ENCODE measurements around the gene SYNGAP1. TPM values are rescaled to one million over a fixed set of nuclear protein-coding genes. Genes with fewer than 3 reads are reported as not detected.

Gene SYNGAP1
- total RNA-seq, 2 donors from 2014 or later: 5.4 to 5.6 TPM

DNA sequence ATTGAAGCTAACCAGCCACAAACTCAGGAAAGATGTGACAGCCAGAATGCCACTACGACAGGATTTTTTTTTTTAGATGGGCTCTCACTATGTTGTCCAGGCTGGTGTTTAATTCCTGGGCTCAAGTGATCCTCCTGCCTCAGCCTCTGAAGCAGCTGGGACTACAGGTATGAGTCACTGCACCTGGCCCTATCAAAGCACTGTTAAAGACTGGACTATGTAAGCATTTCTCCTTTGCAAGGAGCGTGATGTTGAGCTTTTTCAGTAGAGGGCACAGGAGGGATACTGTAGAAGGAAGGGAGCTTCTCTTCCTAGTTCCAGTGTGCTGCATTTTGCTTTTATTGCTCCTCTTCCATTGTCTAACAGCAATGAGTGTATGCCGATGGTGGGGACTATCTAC, 70.3 kb downstream of the SYNGAP1 start:
- intact Hi-C loops (cut with DNase I): no loop called here
- DNase-seq: no peak
- WGBS, 2 donors: 59 to 66% methylated on average over 3 of the region's 3 CpGs

DNA sequence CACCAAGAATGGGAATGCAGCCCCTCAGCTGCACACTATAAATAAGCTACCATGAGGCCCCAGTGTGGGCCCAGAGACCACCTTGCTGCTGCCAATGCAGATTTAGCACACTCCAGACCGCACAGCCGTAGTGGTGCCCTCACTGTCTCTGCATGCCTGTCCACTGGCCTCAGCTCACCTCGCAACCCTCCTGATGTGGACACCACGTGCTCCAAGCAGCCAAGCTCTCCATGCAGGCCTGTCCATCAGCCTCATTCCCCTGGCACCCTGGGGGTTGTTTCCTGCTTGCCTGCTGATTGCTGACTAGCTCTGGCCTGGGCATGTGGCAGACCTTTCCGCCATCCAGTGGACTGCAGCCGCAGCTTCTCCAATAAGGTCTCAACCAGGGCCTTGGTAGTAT, 70.8 kb downstream of the SYNGAP1 start:
- DNase-seq: no peak
- 75 to 92% methylated on average over 6 of the region's 6 CpGs for WGBS, 2 donors
- TF ChIP-seq POLR2A (IDR thresholded peaks at IDR 0.05): no peak
- TF ChIP-seq, protein P1, sequence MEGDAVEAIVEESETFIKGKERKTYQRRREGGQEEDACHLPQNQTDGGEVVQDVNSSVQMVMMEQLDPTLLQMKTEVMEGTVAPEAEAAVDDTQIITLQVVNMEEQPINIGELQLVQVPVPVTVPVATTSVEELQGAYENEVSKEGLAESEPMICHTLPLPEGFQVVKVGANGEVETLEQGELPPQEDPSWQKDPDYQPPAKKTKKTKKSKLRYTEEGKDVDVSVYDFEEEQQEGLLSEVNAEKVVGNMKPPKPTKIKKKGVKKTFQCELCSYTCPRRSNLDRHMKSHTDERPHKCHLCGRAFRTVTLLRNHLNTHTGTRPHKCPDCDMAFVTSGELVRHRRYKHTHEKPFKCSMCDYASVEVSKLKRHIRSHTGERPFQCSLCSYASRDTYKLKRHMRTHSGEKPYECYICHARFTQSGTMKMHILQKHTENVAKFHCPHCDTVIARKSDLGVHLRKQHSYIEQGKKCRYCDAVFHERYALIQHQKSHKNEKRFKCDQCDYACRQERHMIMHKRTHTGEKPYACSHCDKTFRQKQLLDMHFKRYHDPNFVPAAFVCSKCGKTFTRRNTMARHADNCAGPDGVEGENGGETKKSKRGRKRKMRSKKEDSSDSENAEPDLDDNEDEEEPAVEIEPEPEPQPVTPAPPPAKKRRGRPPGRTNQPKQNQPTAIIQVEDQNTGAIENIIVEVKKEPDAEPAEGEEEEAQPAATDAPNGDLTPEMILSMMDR (IDR thresholded peaks at IDR 0.05): no peak
- Histone ChIP-seq H3K4me1 (no peaks in the 10 kb centered on the region), H3K27me3 (no peaks in the 10 kb centered on the region), H3K9me3 (no peaks in the 10 kb centered on the region), H3K27ac (no peak overlapping the region), H3K36me3 (replicated peaks in 1 of 2; ENCODE audit: insufficient read depth in 1 of 2, low read depth in 2 of 2) (no peaks in the 10 kb centered on the region), H3K4me3 (no peak overlapping the region)
- intact Hi-C loops (cut with DNase I): no loop called here
- no peak for ATAC-seq

More for the DNA sequence above, 70.3 kb downstream of the SYNGAP1 start:
- H3K27me3 ChIP-seq: no peaks in the 10 kb centered on the region
- ATAC-seq: no peak
- no peak for TF ChIP-seq POLR2A (IDR thresholded peaks at IDR 0.05)
- TF ChIP-seq, protein P1 (IDR thresholded peaks at IDR 0.05): no peak
- H3K36me3 ChIP-seq (replicated peaks in 1 of 2; ENCODE audit: insufficient read depth in 1 of 2, low read depth in 2 of 2): no peaks in the 10 kb centered on the region
- no peak overlapping the region for H3K27ac ChIP-seq
- no peaks in the 10 kb centered on the region for H3K9me3 ChIP-seq
- no peak overlapping the region for H3K4me3 ChIP-seq
- no peaks in the 10 kb centered on the region for H3K4me1 ChIP-seq

DNA sequence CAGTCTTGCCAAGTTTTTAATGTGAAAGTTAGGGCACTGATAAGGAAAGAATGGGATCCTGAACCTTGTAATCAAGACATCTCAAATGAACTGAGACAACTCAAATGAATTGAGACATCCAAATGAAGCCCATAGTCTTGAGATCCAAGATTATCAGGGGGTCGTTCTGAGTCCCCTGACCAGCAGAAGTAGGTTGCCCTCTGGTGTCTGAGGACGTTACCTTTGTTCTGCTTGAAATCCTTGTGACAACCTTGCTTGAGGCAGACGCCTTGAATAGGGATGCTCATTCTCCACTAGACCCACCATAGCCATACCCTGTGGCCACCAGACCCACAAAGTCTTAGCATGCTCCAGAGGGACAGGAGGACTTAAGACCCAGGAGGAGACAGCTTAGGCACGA, 72.2 kb downstream of the SYNGAP1 start:
- TF ChIP-seq, protein P1 (IDR thresholded peaks at IDR 0.05): no peak
- no peak for TF ChIP-seq POLR2A (IDR thresholded peaks at IDR 0.05)
- 34 to 45% methylated on average over 4 of the region's 4 CpGs for WGBS, 2 donors
- Histone ChIP-seq H3K4me1 (no peaks in the 10 kb centered on the region), H3K4me3 (no peak overlapping the region), H3K9me3 (no peaks in the 10 kb centered on the region), H3K27me3 (no peaks in the 10 kb centered on the region), H3K27ac (no peak overlapping the region), H3K36me3 (replicated peaks in 1 of 2; ENCODE audit: insufficient read depth in 1 of 2, low read depth in 2 of 2) (no peaks in the 10 kb centered on the region)
- ATAC-seq (no peak), DNase-seq (no peak)
- intact Hi-C loops (cut with DNase I): no loop called here

DNA sequence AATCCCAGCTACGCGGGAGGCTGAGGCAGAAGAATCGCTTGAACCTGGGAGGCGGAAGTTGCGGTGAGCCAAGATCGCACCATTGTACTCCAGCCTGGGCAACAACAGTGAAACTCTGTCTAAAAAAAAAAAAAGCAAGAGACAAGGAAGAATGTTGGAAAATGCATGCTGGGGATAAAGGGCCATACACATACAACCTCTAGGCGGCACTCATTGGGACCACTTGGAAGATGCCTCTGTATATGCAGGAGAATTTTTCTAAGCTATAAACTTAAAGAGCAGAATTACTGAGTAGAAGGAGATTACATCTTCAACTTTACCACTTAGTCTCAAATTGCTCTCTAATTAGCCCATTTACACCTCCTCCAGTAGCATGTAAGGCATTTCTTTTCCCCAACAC, 77.3 kb downstream of the SYNGAP1 start:
- intact Hi-C loops (cut with DNase I): no loop called here
- Histone ChIP-seq H3K4me1 (no peaks in the 10 kb centered on the region), H3K36me3 (replicated peaks in 1 of 2; ENCODE audit: insufficient read depth in 1 of 2, low read depth in 2 of 2) (no peaks in the 10 kb centered on the region), H3K27ac (no peak overlapping the region), H3K9me3 (no peaks in the 10 kb centered on the region), H3K4me3 (no peak overlapping the region), H3K27me3 (no peaks in the 10 kb centered on the region)
- no peak for ATAC-seq
- 90 to 98% methylated on average over 7 of the region's 7 CpGs for WGBS, 2 donors
- no peak for DNase-seq
- TF ChIP-seq, protein P1 (IDR thresholded peaks at IDR 0.05): no peak
- no peak for TF ChIP-seq POLR2A (IDR thresholded peaks at IDR 0.05)

DNA sequence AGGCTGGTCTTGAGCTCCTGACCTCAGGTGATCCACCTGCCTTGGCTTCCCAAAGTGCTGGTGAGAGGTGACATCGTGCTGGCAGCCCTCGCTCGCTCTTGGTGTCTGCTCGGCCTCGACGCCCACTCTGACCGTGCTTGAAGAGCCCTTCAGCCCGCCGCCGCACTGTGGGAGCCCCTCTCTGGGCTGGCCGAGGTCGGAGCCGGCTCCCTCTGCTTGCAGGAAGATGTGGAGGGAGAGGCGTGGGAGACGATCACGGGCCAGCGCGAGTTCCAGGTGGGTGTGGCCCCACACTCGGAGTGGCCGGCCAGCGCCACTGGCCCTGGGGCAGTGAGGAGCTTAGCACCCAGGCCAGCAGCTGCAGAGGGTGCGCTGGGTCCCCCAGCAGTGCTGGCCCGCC, 82.6 kb downstream of the SYNGAP1 start:
- H3K27ac ChIP-seq: no peak overlapping the region
- DNase-seq (no peak), ATAC-seq (no peak)
- WGBS, 2 donors: 77 to 82% methylated on average over 6 to 21 of the region's 23 CpGs
- H3K9me3 ChIP-seq: no peaks in the 10 kb centered on the region
- H3K4me3 ChIP-seq: no peak overlapping the region
- no peaks in the 10 kb centered on the region for H3K4me1 ChIP-seq
- no peaks in the 10 kb centered on the region for H3K36me3 ChIP-seq (replicated peaks in 1 of 2; ENCODE audit: insufficient read depth in 1 of 2, low read depth in 2 of 2)
- intact Hi-C loops (cut with DNase I): no loop called here
- no peaks in the 10 kb centered on the region for H3K27me3 ChIP-seq
- TF ChIP-seq, protein P1 (IDR thresholded peaks at IDR 0.05): no peak
- no peak for TF ChIP-seq POLR2A (IDR thresholded peaks at IDR 0.05)
